IMR-90 (cell line): ENCODE results near the gene PKP4. TPM values are rescaled to one million over a fixed set of nuclear protein-coding genes. Genes with fewer than 3 reads are reported as not detected.

Experiments
- ATAC-seq: fragments of 200-7000 bp; cut with Tn5 transposase; 2 replicates; pipeline ENCODE4 v1.9.1; 2020; ENCODE audit warnings: low read depth, mild to moderate bottlenecking, moderate library complexity
- BruUV-seq: library from RNA; stranded (reverse); fragments of 400-500 nt; replicated peaks from 2 replicates; lab custom pipeline; 2021; lab: Mats Ljungman, UMichigan
- CTCF ChIA-PET: fragments of 300-600 bp; formaldehyde crosslinking; extraction: SDS; loops from one replicate; lab custom pipeline; 2021; ENCODE audit warnings: antibody characterized with exemption; lab: Yijun Ruan, JAX
- POLR2A ChIA-PET: fragments of 300-600 bp; sonication (Branson Sonifier 250); formaldehyde crosslinking; loops from one replicate; lab custom pipeline; 2022; ENCODE audit warnings: antibody characterized with exemption; ENCODE audit not compliant: unreplicated experiment; lab: Charles Lee
- DNase-seq: peaks from one replicate; pipeline ENCODE4 v3.0.0; 2013
- H2AFZ ChIP-seq: replicated peaks from 2 replicates; pipeline ENCODE3; 2013; ENCODE audit warnings: low read length, mild to moderate bottlenecking; ENCODE audit not compliant: poor library complexity
- H2AK5ac ChIP-seq: 2 replicates; pipeline ENCODE4 v1.6.1; 2013; ENCODE audit warnings: low read depth, low read length, inconsistent platforms
- H2AK9ac ChIP-seq: replicated peaks from 2 replicates; pipeline ENCODE3; 2013; ENCODE audit warnings: mild to moderate bottlenecking, low read depth, low read length, moderate library complexity; ENCODE audit not compliant: poor library complexity
- H2BK120ac ChIP-seq: 2 replicates; pipeline ENCODE4 v1.6.1; 2013; ENCODE audit warnings: low read depth, low read length, inconsistent platforms
- H2BK15ac ChIP-seq: 3 replicates; pipeline ENCODE4 v1.6.1; 2013; ENCODE audit warnings: low read depth, low read length, inconsistent platforms
- H2BK20ac ChIP-seq: 2 replicates; pipeline ENCODE4 v1.6.1; 2013; ENCODE audit warnings: low read depth, mild to moderate bottlenecking, inconsistent platforms, low read length, moderate library complexity
- H2BK5ac ChIP-seq: 2 replicates; pipeline ENCODE4 v1.6.1; 2013; ENCODE audit warnings: mild to moderate bottlenecking, low read depth, low read length, inconsistent platforms; ENCODE audit not compliant: poor library complexity, severe bottlenecking
- H3K14ac ChIP-seq: replicated peaks from 2 replicates; pipeline ENCODE4 v1.6.1; 2013; ENCODE audit warnings: low read depth, low read length, inconsistent platforms
- H3K18ac ChIP-seq: 2 replicates; pipeline ENCODE4 v1.6.1; 2013; ENCODE audit warnings: low read depth, low read length, control low read depth
- H3K23ac ChIP-seq: 2 replicates; pipeline ENCODE4 v1.6.1; 2013; ENCODE audit warnings: low read depth, low read length, inconsistent platforms
- H3K27ac ChIP-seq: 2 replicates; pipeline ENCODE4 v1.5.1; 2013; ENCODE audit warnings: mild to moderate bottlenecking, control low read depth, low read length; ENCODE audit not compliant: insufficient read depth
- H3K27me3 ChIP-seq: 2 replicates; pipeline ENCODE4 v1.6.1; 2013; ENCODE audit warnings: low read length; ENCODE audit not compliant: control insufficient read depth, insufficient read depth
- H3K36me3 ChIP-seq: 2 replicates; pipeline ENCODE4 v1.6.1; 2013; ENCODE audit warnings: low read length, mixed read lengths; ENCODE audit not compliant: control insufficient read depth, insufficient read depth
- H3K4ac ChIP-seq: 2 replicates; pipeline ENCODE4 v1.6.1; 2013; ENCODE audit warnings: low read depth, low read length, inconsistent platforms
- H3K4me1 ChIP-seq: 2 replicates; pipeline ENCODE4 v1.6.1; 2013; ENCODE audit warnings: low read length, mixed read lengths; ENCODE audit not compliant: control insufficient read depth, insufficient read depth
- H3K4me2 ChIP-seq: 2 replicates; pipeline ENCODE4 v1.6.1; 2013; ENCODE audit warnings: low read depth, mild to moderate bottlenecking, control low read depth, low read length, moderate library complexity
- H3K4me3 ChIP-seq: 2 replicates; pipeline ENCODE4 v1.5.1; 2013; ENCODE audit warnings: low read depth, mild to moderate bottlenecking, control low read depth, low read length, moderate library complexity; ENCODE audit not compliant: insufficient read depth
- H3K56ac ChIP-seq: 2 replicates; pipeline ENCODE4 v1.6.1; 2013; ENCODE audit warnings: low read length, inconsistent platforms; ENCODE audit not compliant: insufficient read depth; ENCODE audit errors: extremely low read depth
- H3K79me1 ChIP-seq, 2 experiments: 2 replicates each; pipeline ENCODE4 v1.6.1; 2013; ENCODE audit warnings: low read length in 2 of 2, inconsistent platforms in 1 of 2, low read depth in 1 of 2
- H3K9ac ChIP-seq: 2 replicates; pipeline ENCODE4 v1.6.1; 2013; ENCODE audit warnings: low read depth, low read length, control low read depth
- H3K9me1 ChIP-seq: 2 replicates; pipeline ENCODE4 v1.6.1; 2013; ENCODE audit warnings: low read length, inconsistent platforms; ENCODE audit not compliant: insufficient read depth
- H3K9me3 ChIP-seq: 2 replicates; pipeline ENCODE4 v1.6.1; 2013; ENCODE audit warnings: low read length; ENCODE audit not compliant: control insufficient read depth, insufficient read depth
- H4K20me1 ChIP-seq: 2 replicates; pipeline ENCODE4 v1.6.1; 2013; ENCODE audit warnings: low read length, inconsistent platforms; ENCODE audit not compliant: insufficient read depth
- H4K5ac ChIP-seq: 2 replicates; pipeline ENCODE4 v1.6.1; 2013; ENCODE audit warnings: mild to moderate bottlenecking, low read depth, low read length, control low read depth
- H4K8ac ChIP-seq, 2 experiments: 2 replicates each; pipeline ENCODE4 v1.6.1; 2013; ENCODE audit warnings: low read depth in 2 of 2, low read length in 2 of 2, control low read depth in 1 of 2, inconsistent platforms in 1 of 2
- H4K91ac ChIP-seq: 2 replicates; pipeline ENCODE4 v1.6.1; 2013; ENCODE audit warnings: low read depth, low read length, inconsistent platforms; ENCODE audit not compliant: insufficient read depth
- BHLHE40 ChIP-seq: fragments of 150-350 bp; IDR thresholded peaks from 2 replicates; pipeline ENCODE4 v1.6.1; 2016; ENCODE audit warnings: mild to moderate bottlenecking, low read depth, low read length
- CEBPB ChIP-seq: IDR thresholded peaks from 2 replicates; pipeline ENCODE4 v1.6.1; 2012; ENCODE audit warnings: low read depth, low read length, improper control_type of control experiment
- CHD1 ChIP-seq: IDR thresholded peaks from 2 replicates; pipeline ENCODE4 v1.6.1; 2012; ENCODE audit warnings: low read depth, low read length, improper control_type of control experiment
- CTCF ChIP-seq: conservative IDR thresholded peaks from 2 replicates; pipeline ENCODE4 v1.5.1; 2012; ENCODE audit warnings: mild to moderate bottlenecking, low read depth, low read length, improper control_type of control experiment
- FOS ChIP-seq: fragments of 150-350 bp; IDR thresholded peaks from 2 replicates; pipeline ENCODE4 v1.6.1; 2016; ENCODE audit warnings: low read depth, low read length
- MAFK ChIP-seq: IDR thresholded peaks from 2 replicates; pipeline ENCODE4 v1.6.1; 2012; ENCODE audit warnings: low read depth, low read length, improper control_type of control experiment
- MAZ ChIP-seq: IDR thresholded peaks from 2 replicates; pipeline ENCODE4 v1.6.1; 2012; ENCODE audit warnings: low read depth, mild to moderate bottlenecking, low read length, improper control_type of control experiment, moderate library complexity, borderline replicate concordance
- MXI1 ChIP-seq: IDR thresholded peaks from 2 replicates; pipeline ENCODE4 v1.6.1; 2012; ENCODE audit warnings: low read depth, mild to moderate bottlenecking, low read length, moderate library complexity, borderline replicate concordance
- NFE2L2 ChIP-seq: fragments of 150-350 bp; IDR thresholded peaks from 2 replicates; pipeline ENCODE4 v1.6.1; 2016; ENCODE audit warnings: low read depth, mild to moderate bottlenecking, low read length
- POLR2A ChIP-seq: IDR thresholded peaks from 2 replicates; pipeline ENCODE4 v1.6.1; 2012; ENCODE audit warnings: mild to moderate bottlenecking, low read depth, low read length
- RCOR1 ChIP-seq: IDR thresholded peaks from 2 replicates; pipeline ENCODE4 v1.6.1; 2012; ENCODE audit warnings: mild to moderate bottlenecking, low read length, improper control_type of control experiment; ENCODE audit not compliant: insufficient replicate concordance
- RFX5 ChIP-seq: IDR thresholded peaks from 2 replicates; pipeline ENCODE4 v1.8.0; 2012; ENCODE audit warnings: low read depth, mild to moderate bottlenecking, low read length, moderate library complexity
- SMC3 ChIP-seq: fragments of 150-350 bp; IDR thresholded peaks from 2 replicates; pipeline ENCODE4 v1.6.1; 2016; ENCODE audit warnings: low read depth, mild to moderate bottlenecking, antibody characterized with exemption, low read length, moderate library complexity
- WGBS, 2 experiments: methylation state at CpG; one replicate each; pipeline versions ENCODE4 v1.1.5 to v1.1.7; 2013; ENCODE audit warnings: missing lambda C conversion rate in 2 of 2; ENCODE audit not compliant: insufficient read length in 1 of 2; ENCODE audit errors: extremely low coverage in 2 of 2; 5-methylcytosine and 5-hydroxymethylcytosine counted together
- dilution Hi-C: fragments of 300-500 bp; cut with HindIII; formaldehyde crosslinking; loops from one replicate; pipeline ENCODE4 v1.14.3; 2018; ENCODE audit warnings: low sequenced_read_pairs; ENCODE audit not compliant: unreplicated experiment
- in situ Hi-C: fragments of 300-500 bp; cut with MboI; formaldehyde crosslinking; loops from 3 replicates; pipeline ENCODE4 v1.14.3; 2019; ENCODE audit warnings: low sequenced_read_pairs, inconsistent platforms, mixed read lengths
- intact Hi-C: fragments of 100-400 bp; cut with micrococcal nuclease; formaldehyde crosslinking; loops from 2 replicates; pipeline ENCODE4 v1.10.0; 2022
- polyA plus RNA-seq, 3 experiments: library from polyadenylated mRNA; depleted of rRNA; stranded (reverse); fragments of >200 nt; gene quantifications; 2 replicates each; pipeline ENCODE4 v1.2.3, GENCODE V29; 2012; ENCODE audit warnings: low replicate concordance in 1 of 3
- total RNA-seq: library from RNA; depleted of rRNA; stranded (reverse); fragments of >200 nt; gene quantifications from 2 replicates; pipeline ENCODE4 v1.2.3, GENCODE V29; 2012
- TF ChIP-seq, protein P1 (sequence below): fragments of 150-350 bp; IDR thresholded peaks from 2 replicates; pipeline ENCODE4 v1.6.1; 2016; ENCODE audit warnings: low read depth, mild to moderate bottlenecking, low read length, moderate library complexity, borderline replicate concordance

Gene PKP4
- total and polyA plus RNA-seq, 2 of the 4 experiments (the other 2 are of a cell fraction), result 20.1 to 37.8 TPM

DNA sequence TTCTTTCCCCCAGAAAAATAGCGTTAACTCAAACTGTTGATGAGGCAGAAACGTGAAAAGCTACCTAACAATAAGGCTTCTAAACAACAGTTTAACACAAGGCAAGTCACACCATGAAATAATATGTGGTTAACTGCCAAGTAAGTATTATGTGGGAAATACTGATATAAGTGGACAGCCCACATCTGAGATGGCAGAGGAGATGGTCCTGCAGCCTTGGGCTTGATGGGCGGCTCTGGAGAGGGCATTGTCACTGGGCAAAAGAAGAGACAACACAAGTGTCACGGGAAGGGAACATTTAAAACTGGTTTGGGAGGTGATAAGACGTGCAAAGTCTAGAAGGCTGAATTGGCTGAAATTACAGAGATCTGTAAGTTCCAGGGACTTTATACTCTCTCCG is 147.2 kb downstream of the PKP4 start:
- H2BK120ac ChIP-seq, result no peak overlapping the region
- dilution Hi-C loops (no loop called here), intact Hi-C loops (loop anchor here (5.0 kb wide), 2 partner anchors 147 to 192 kb away; partner anchors contain the start of genes CCDC148 and PKP4), in situ Hi-C loops (no loop called here)
- H3K14ac ChIP-seq, result no peak overlapping the region
- no peak overlapping the region for H3K56ac ChIP-seq
- WGBS, 2 experiments, result 94% methylated on average over 3 of the region's 6 CpGs; no CpG with 5 or more reads in 1 of the 2 experiments
- H3K27ac ChIP-seq, result no peak overlapping the region
- H4K5ac ChIP-seq, result no peak overlapping the region
- no peak overlapping the region for H3K4me2 ChIP-seq
- no peak overlapping the region for H3K4ac ChIP-seq
- POLR2A ChIA-PET, result no interaction called here
- no peak overlapping the region for H2AK9ac ChIP-seq
- no peak overlapping the region for H3K9ac ChIP-seq
- no peak overlapping the region for H2BK20ac ChIP-seq
- H3K23ac ChIP-seq, result no peak overlapping the region
- ATAC-seq (no peak), DNase-seq (no peak)
- H3K18ac ChIP-seq, result no peak overlapping the region
- H3K9me1 ChIP-seq, result peaks cover 9% of the 10 kb centered on the region; the same call in 1 of the 2 replicates
- H3K9me3 ChIP-seq, result no peaks in the 10 kb centered on the region
- CTCF ChIA-PET, result no interaction called here
- H2BK15ac ChIP-seq, result no peak overlapping the region
- H3K4me1 ChIP-seq, result peaks cover 6% of the 10 kb centered on the region
- H3K79me1 ChIP-seq, result peaks cover 4 to 7% of the 10 kb centered on the region in 2 experiments; a peak in 2 of 4 replicates
- H3K36me3 ChIP-seq, result peaks cover 1% of the 10 kb centered on the region; the same call in 1 of the 2 replicates
- no peak for TF ChIP-seq MAZ
- TF ChIP-seq CTCF, result no peak
- TF ChIP-seq MXI1, result no peak
- TF ChIP-seq CEBPB, result no peak
- TF ChIP-seq NFE2L2, result no peak
- no peak for TF ChIP-seq MAFK
- no peak for TF ChIP-seq POLR2A
- TF ChIP-seq BHLHE40, result no peak
- TF ChIP-seq RFX5, result no peak
- TF ChIP-seq RCOR1, result no peak
- no peak for TF ChIP-seq SMC3
- TF ChIP-seq CHD1, result no peak
- no peak for TF ChIP-seq FOS
- TF ChIP-seq, protein P1, sequence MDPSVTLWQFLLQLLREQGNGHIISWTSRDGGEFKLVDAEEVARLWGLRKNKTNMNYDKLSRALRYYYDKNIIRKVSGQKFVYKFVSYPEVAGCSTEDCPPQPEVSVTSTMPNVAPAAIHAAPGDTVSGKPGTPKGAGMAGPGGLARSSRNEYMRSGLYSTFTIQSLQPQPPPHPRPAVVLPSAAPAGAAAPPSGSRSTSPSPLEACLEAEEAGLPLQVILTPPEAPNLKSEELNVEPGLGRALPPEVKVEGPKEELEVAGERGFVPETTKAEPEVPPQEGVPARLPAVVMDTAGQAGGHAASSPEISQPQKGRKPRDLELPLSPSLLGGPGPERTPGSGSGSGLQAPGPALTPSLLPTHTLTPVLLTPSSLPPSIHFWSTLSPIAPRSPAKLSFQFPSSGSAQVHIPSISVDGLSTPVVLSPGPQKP, result no peak
- no peaks in the 10 kb centered on the region for H4K20me1 ChIP-seq
- H4K91ac ChIP-seq, result no peak overlapping the region
- H2AFZ ChIP-seq, result no peak overlapping the region
- no peaks in the 10 kb centered on the region for H3K27me3 ChIP-seq
- H2AK5ac ChIP-seq, result no peak overlapping the region
- BruUV-seq, result no TSS peak
- no peak overlapping the region for H2BK5ac ChIP-seq
- no peak overlapping the region for H3K4me3 ChIP-seq
- no peak overlapping the region for H4K8ac ChIP-seq
